H9 (cell line): ENCODE results near the gene LMNTD2. TPM values are rescaled to one million over a fixed set of nuclear protein-coding genes. Genes with fewer than 3 reads are reported as not detected.

Experiments used
- DNase-seq: peaks from one replicate; pipeline ENCODE4 v3.0.0-alpha.2; 2017
- H2AFZ ChIP-seq: one replicate; pipeline ENCODE4 v1.6.1; 2013; ENCODE audit warnings: mild to moderate bottlenecking, low read length, control low read depth, moderate library complexity
- H2AK5ac ChIP-seq: 2 replicates; pipeline ENCODE4 v1.6.1; 2013; ENCODE audit warnings: low read length, control low read depth, mixed read lengths; ENCODE audit not compliant: insufficient read length
- H2BK120ac ChIP-seq: one replicate; pipeline ENCODE4 v1.6.1; 2013; ENCODE audit warnings: low read depth, mild to moderate bottlenecking, low read length, control low read depth, inconsistent platforms; ENCODE audit not compliant: poor library complexity, severe bottlenecking
- H2BK12ac ChIP-seq: 2 replicates; pipeline ENCODE4 v1.6.1; 2013; ENCODE audit warnings: low read length, control low read depth, mixed read lengths, low read depth; ENCODE audit not compliant: insufficient read length
- H2BK15ac ChIP-seq: 2 replicates; pipeline ENCODE4 v1.6.1; 2013; ENCODE audit warnings: low read depth, low read length, control low read depth
- H2BK20ac ChIP-seq: one replicate; pipeline ENCODE4 v1.6.1; 2013; ENCODE audit warnings: low read depth, mild to moderate bottlenecking, low read length, control low read depth, inconsistent platforms; ENCODE audit not compliant: poor library complexity, severe bottlenecking
- H2BK5ac ChIP-seq: 2 replicates; pipeline ENCODE4 v1.6.1; 2013; ENCODE audit warnings: low read length, control low read depth, mixed read lengths; ENCODE audit not compliant: insufficient read length
- H3K14ac ChIP-seq: 2 replicates; pipeline ENCODE4 v1.6.1; 2013; ENCODE audit warnings: low read length, control low read depth; ENCODE audit not compliant: insufficient read depth
- H3K18ac ChIP-seq: 2 replicates; pipeline ENCODE4 v1.6.1; 2013; ENCODE audit warnings: low read depth, mild to moderate bottlenecking, mixed read lengths, low read length, control low read depth; ENCODE audit not compliant: insufficient read length
- H3K23ac ChIP-seq: 2 replicates; pipeline ENCODE4 v1.6.1; 2013; ENCODE audit warnings: low read length, control low read depth, mixed read lengths, low read depth; ENCODE audit not compliant: insufficient read length
- H3K23me2 ChIP-seq: 2 replicates; pipeline ENCODE4 v1.6.1; 2013; ENCODE audit warnings: low read depth, mild to moderate bottlenecking, mixed read lengths, low read length, control low read depth; ENCODE audit not compliant: insufficient read length, poor library complexity, severe bottlenecking
- H3K27ac ChIP-seq: 2 replicates; pipeline ENCODE4 v1.5.1; 2013; ENCODE audit warnings: low read length, control low read depth, mixed read lengths, low read depth; ENCODE audit not compliant: insufficient read length
- H3K27me3 ChIP-seq: 2 replicates; pipeline ENCODE4 v1.6.1; 2013; ENCODE audit warnings: low read length, control low read depth, inconsistent platforms; ENCODE audit not compliant: insufficient read depth
- H3K4ac ChIP-seq: 2 replicates; pipeline ENCODE4 v1.6.1; 2013; ENCODE audit warnings: low read depth, mild to moderate bottlenecking, control low read depth, inconsistent platforms, low read length, moderate library complexity
- H3K4me1 ChIP-seq: 2 replicates; pipeline ENCODE4 v1.6.1; 2013; ENCODE audit warnings: low read length, control low read depth, inconsistent platforms; ENCODE audit not compliant: insufficient read depth
- H3K4me2 ChIP-seq: 2 replicates; pipeline ENCODE4 v1.6.1; 2013; ENCODE audit warnings: low read length, control low read depth, mixed read lengths; ENCODE audit not compliant: insufficient read length, insufficient read depth
- H3K56ac ChIP-seq: 2 replicates; pipeline ENCODE4 v1.6.1; 2013; ENCODE audit warnings: low read depth, mild to moderate bottlenecking, mixed read lengths, low read length, control low read depth; ENCODE audit not compliant: insufficient read length
- H3K79me1 ChIP-seq: 2 replicates; pipeline ENCODE4 v1.6.1; 2013; ENCODE audit warnings: low read depth, mild to moderate bottlenecking, moderate library complexity, low read length, control low read depth, inconsistent platforms; ENCODE audit not compliant: insufficient read depth, poor library complexity, severe bottlenecking
- H3K79me2 ChIP-seq: 2 replicates; pipeline ENCODE4 v1.6.1; 2013; ENCODE audit warnings: low read length, control low read depth, inconsistent platforms; ENCODE audit not compliant: insufficient read depth
- H3K9ac ChIP-seq: 2 replicates; pipeline ENCODE4 v1.6.1; 2013; ENCODE audit warnings: low read length, control low read depth, mixed read lengths; ENCODE audit not compliant: insufficient read length; ENCODE audit errors: extremely low read depth
- H3K9me3 ChIP-seq: one replicate; pipeline ENCODE4 v1.6.1; 2013; ENCODE audit warnings: low read depth, low read length, inconsistent platforms; ENCODE audit not compliant: control insufficient read depth
- H3T11ph ChIP-seq: one replicate; pipeline ENCODE4 v1.6.1; 2013; ENCODE audit warnings: mild to moderate bottlenecking, low read length, control low read depth, inconsistent platforms
- H4K20me1 ChIP-seq: one replicate; pipeline ENCODE4 v1.6.1; 2013; ENCODE audit not compliant: control insufficient read depth, insufficient read length, insufficient read depth
- H4K5ac ChIP-seq: 2 replicates; pipeline ENCODE4 v1.6.1; 2013; ENCODE audit warnings: low read depth, mild to moderate bottlenecking, mixed read lengths, low read length, control low read depth; ENCODE audit not compliant: insufficient read length
- H4K8ac ChIP-seq: replicated peaks from 2 replicates; pipeline ENCODE4 v1.6.1; 2013; ENCODE audit warnings: low read length, control low read depth, mixed read lengths, low read depth; ENCODE audit not compliant: insufficient read length
- H4K91ac ChIP-seq: 2 replicates; pipeline ENCODE4 v1.6.1; 2013; ENCODE audit warnings: low read depth, mild to moderate bottlenecking, moderate library complexity, mixed read lengths, low read length, control low read depth; ENCODE audit not compliant: insufficient read length
- H3K27ac Mint-ChIP-seq, 3 experiments: 2 replicates in 2 of 3; 3 replicates in 1 of 3; pipeline ENCODE4 v1.8.0; 2020 to 2021; ENCODE audit warnings: mixed read lengths in 3 of 3, mild to moderate bottlenecking in 1 of 3, moderate library complexity in 1 of 3
- H3K27me3 Mint-ChIP-seq: 2 replicates; pipeline ENCODE4 v1.8.0; 2021; ENCODE audit warnings: low read depth, mild to moderate bottlenecking, moderate library complexity, mixed read lengths
- H3K36me3 Mint-ChIP-seq, 3 experiments: 2 replicates in 2 of 3; 3 replicates in 1 of 3; pipeline ENCODE4 v1.8.0; 2020 to 2021; ENCODE audit warnings: low read depth in 3 of 3, mixed read lengths in 3 of 3; ENCODE audit not compliant: insufficient read depth in 1 of 3
- H3K4me1 Mint-ChIP-seq, 2 experiments: 2 replicates each; pipeline ENCODE4 v1.8.0; 2020; ENCODE audit warnings: mixed read lengths in 2 of 2
- H3K4me3 Mint-ChIP-seq, 2 experiments: 2 replicates in 1 of 2; 3 replicates in 1 of 2; pipeline ENCODE4 v1.8.0; 2020 to 2021; ENCODE audit warnings: mild to moderate bottlenecking in 2 of 2, mixed read lengths in 2 of 2, moderate library complexity in 1 of 2
- H3K9me3 Mint-ChIP-seq, 2 experiments: 2 replicates in 1 of 2; 3 replicates in 1 of 2; pipeline ENCODE4 v1.8.0; 2020; ENCODE audit warnings: mild to moderate bottlenecking in 2 of 2, mixed read lengths in 2 of 2, moderate library complexity in 1 of 2
- CTCF ChIP-seq: fragments of 200-600 bp; sonication (generic); conservative IDR thresholded peaks from 3 replicates; pipeline ENCODE4 v1.8.0; 2021; ENCODE audit warnings: antibody characterized with exemption, mild to moderate bottlenecking
- WGBS: extraction: QIAGEN DNeasy Blood & Tissue Kit; methylation state at CpG from one replicate; pipeline ENCODE4 v1.1.7; 2013; ENCODE audit warnings: missing lambda C conversion rate, low lambda C conversion rate, mixed read lengths; ENCODE audit not compliant: insufficient read length; ENCODE audit errors: extremely low coverage; 5-methylcytosine and 5-hydroxymethylcytosine counted together
- total RNA-seq: library from RNA; stranded (reverse); gene quantifications from 2 replicates; pipeline ENCODE4 v1.2.1, GENCODE V29; 2021

Gene LMNTD2
- total RNA-seq, 1 experiment from 2014 or later, result 4.7 TPM

- Histone ChIP-seq H3K23ac (no peak overlapping the region), H4K20me1 (peaks cover 3% of the 10 kb centered on the region), H3K4ac (no peak overlapping the region), H3T11ph (no peak overlapping the region), H2BK20ac (no peak overlapping the region), H3K4me1 (no peaks in the 10 kb centered on the region), H3K27me3 (no peaks in the 10 kb centered on the region), H2AFZ (no peak overlapping the region), H3K56ac (no peak overlapping the region), H4K8ac (no peak overlapping the region), H2BK120ac (no peak overlapping the region), H3K14ac (no peak overlapping the region), H2AK5ac (no peak overlapping the region), H4K91ac (no peak overlapping the region), H2BK12ac (no peak overlapping the region), H4K5ac (no peak overlapping the region), H3K79me1 (no peaks in the 10 kb centered on the region), H3K27ac (no peak overlapping the region), H2BK15ac (no peak overlapping the region), H3K4me2 (no peak overlapping the region), H2BK5ac (no peak overlapping the region), H3K9me3 (no peaks in the 10 kb centered on the region), H3K18ac (no peak overlapping the region), H3K9ac (no peak overlapping the region), H3K23me2 (no peaks in the 10 kb centered on the region), H3K79me2 (no peaks in the 10 kb centered on the region)
- no peak for DNase-seq
- H3K4me3 Mint-ChIP-seq, result no peak overlapping the region
- H3K9me3 Mint-ChIP-seq, result no peaks in the 10 kb centered on the region
- H3K36me3 Mint-ChIP-seq, result peaks cover 27 to 74% (median 69%) of the 10 kb centered on the region in 3 experiments
- peaks cover 2% of the 10 kb centered on the region in 2 experiments; a peak in 1 of 4 replicates for H3K4me1 Mint-ChIP-seq
- no peaks in the 10 kb centered on the region for H3K27me3 Mint-ChIP-seq
- no peak overlapping the region; a peak in 2 of 7 replicates for H3K27ac Mint-ChIP-seq
- no peak for TF ChIP-seq CTCF
- no CpG with 5 or more reads among the region's 35 CpGs for WGBS
These were observed 46.7 kb upstream of the LMNTD2 start for GRCh38 chr11:607020-607780.
